MM.1S (cell line): ENCODE results near the gene WDR72.

ENCODE experiments used
- DNase-seq: peaks from one replicate; pipeline ENCODE4 v3.0.0-alpha.2; 2015
- H2AFZ ChIP-seq: fragments of 300-600 bp; sonication (generic); 2 replicates; pipeline ENCODE4 v1.6.0; 2016; ENCODE audit warnings: antibody characterized with exemption, low read length
- H3F3A ChIP-seq: fragments of 300-600 bp; sonication (generic); 2 replicates; pipeline ENCODE4 v1.6.1; 2016; ENCODE audit warnings: mild to moderate bottlenecking, antibody characterized with exemption, low read length, moderate library complexity, mixed read lengths; ENCODE audit not compliant: insufficient read depth
- H3K27ac ChIP-seq: fragments of 300-600 bp; sonication (generic); 2 replicates; pipeline ENCODE4 v1.5.1; 2016; ENCODE audit warnings: mild to moderate bottlenecking, low read length
- H3K27me3 ChIP-seq: fragments of 300-600 bp; sonication (generic); replicated peaks from 2 replicates; pipeline ENCODE4 v1.6.0; 2016; ENCODE audit warnings: low read length; ENCODE audit not compliant: insufficient read depth
- H3K36me3 ChIP-seq: fragments of 300-600 bp; sonication (generic); replicated peaks from 2 replicates; pipeline ENCODE4 v1.6.1; 2016; ENCODE audit warnings: mild to moderate bottlenecking, low read length, mixed read lengths; ENCODE audit not compliant: insufficient read depth
- H3K4me1 ChIP-seq: fragments of 300-600 bp; sonication (generic); 2 replicates; pipeline ENCODE4 v1.6.1; 2016; ENCODE audit warnings: low read length, mixed read lengths
- H3K4me2 ChIP-seq: fragments of 300-600 bp; sonication (generic); 2 replicates; pipeline ENCODE4 v1.6.0; 2016; ENCODE audit warnings: low read depth, low read length
- H3K4me3 ChIP-seq: fragments of 300-600 bp; sonication (generic); 2 replicates; pipeline ENCODE4 v1.5.1; 2016; ENCODE audit warnings: low read length, mixed read lengths
- H3K79me2 ChIP-seq: fragments of 300-600 bp; sonication (generic); 2 replicates; pipeline ENCODE4 v1.6.1; 2016; ENCODE audit warnings: mixed run types, low read length, mixed read lengths
- H3K9ac ChIP-seq: fragments of 300-600 bp; sonication (generic); 2 replicates; pipeline ENCODE4 v1.6.1; 2016; ENCODE audit warnings: low read length, mixed read lengths
- H3K9me2 ChIP-seq: fragments of 300-600 bp; sonication (generic); replicated peaks from 2 replicates; pipeline ENCODE4 v1.6.1; 2016; ENCODE audit warnings: mild to moderate bottlenecking, low read length, mixed read lengths; ENCODE audit not compliant: insufficient read depth
- H3K9me3 ChIP-seq: fragments of 300-600 bp; sonication (generic); replicated peaks from 2 replicates; pipeline ENCODE4 v1.6.1; 2016; ENCODE audit warnings: mild to moderate bottlenecking, low read length, mixed read lengths; ENCODE audit not compliant: insufficient read depth
- H4K20me1 ChIP-seq: fragments of 300-600 bp; sonication (generic); 2 replicates; pipeline ENCODE4 v1.6.1; 2016; ENCODE audit warnings: mild to moderate bottlenecking, low read length, moderate library complexity, mixed read lengths; ENCODE audit not compliant: insufficient read depth
- CTCF ChIP-seq: fragments of 300-600 bp; sonication (generic); IDR thresholded peaks from 2 replicates; pipeline ENCODE4 v1.5.1; 2016; ENCODE audit warnings: antibody characterized with exemption, low read length, mixed read lengths
- EZH2 ChIP-seq: fragments of 300-600 bp; sonication (generic); optimal IDR thresholded peaks from 2 replicates; pipeline ENCODE3; 2017; ENCODE audit warnings: low read depth, mild to moderate bottlenecking, antibody characterized with exemption, low read length, mixed read lengths
- EZH2phosphoT487 ChIP-seq: fragments of 300-600 bp; sonication (generic); IDR thresholded peaks from 2 replicates; pipeline ENCODE4 v1.6.1; 2018; ENCODE audit warnings: antibody characterized with exemption, low read length

WDR72 gene

GRCh38 chr15:53747501-53748068 lies 11.9 kb downstream of the WDR72 start:
- Histone ChIP-seq H3K9me3 (no peaks in the 10 kb centered on the region), H2AFZ (no peak overlapping the region), H3F3A (no peaks in the 10 kb centered on the region), H3K79me2 (no peaks in the 10 kb centered on the region), H3K9me2 (no peaks in the 10 kb centered on the region), H3K4me1 (no peaks in the 10 kb centered on the region), H3K4me3 (no peak overlapping the region), H3K36me3 (no peaks in the 10 kb centered on the region), H3K9ac (no peak overlapping the region), H3K27me3 (no peaks in the 10 kb centered on the region), H4K20me1 (no peaks in the 10 kb centered on the region), H3K4me2 (no peak overlapping the region), H3K27ac (no peak overlapping the region)
- TF ChIP-seq CTCF: no peak
- TF ChIP-seq EZH2phosphoT487: no peak
- TF ChIP-seq EZH2: no peak
- DNase-seq: no peak

- Histone ChIP-seq H3K4me1 (no peaks in the 10 kb centered on the region), H3K27ac (no peak overlapping the region), H3K4me2 (no peak overlapping the region), H3K27me3 (no peaks in the 10 kb centered on the region), H3K9me2 (no peaks in the 10 kb centered on the region), H3K4me3 (no peak overlapping the region), H3F3A (no peaks in the 10 kb centered on the region), H3K9me3 (no peaks in the 10 kb centered on the region), H2AFZ (no peak overlapping the region), H3K9ac (no peak overlapping the region), H3K36me3 (no peaks in the 10 kb centered on the region), H4K20me1 (no peaks in the 10 kb centered on the region), H3K79me2 (no peaks in the 10 kb centered on the region)
- TF ChIP-seq CTCF: no peak
- DNase-seq: no peak
Measured at GRCh38 chr15:53746101-53746500, 13.4 kb downstream of the WDR72 start.

- H3K79me2 ChIP-seq: no peaks in the 10 kb centered on the region
- H3K4me3 ChIP-seq: no peak overlapping the region
- no peaks in the 10 kb centered on the region for H3K4me1 ChIP-seq
- H3K27ac ChIP-seq: no peak overlapping the region
- no peaks in the 10 kb centered on the region for H3K36me3 ChIP-seq
- no peak overlapping the region for H3K9ac ChIP-seq
- H3F3A ChIP-seq: no peaks in the 10 kb centered on the region
- no peak overlapping the region for H2AFZ ChIP-seq
- H3K9me2 ChIP-seq: no peaks in the 10 kb centered on the region
- no peak overlapping the region for H3K4me2 ChIP-seq
- no peaks in the 10 kb centered on the region for H3K9me3 ChIP-seq
- DNase-seq: no peak
- TF ChIP-seq CTCF (no peak), EZH2 (no peak), EZH2phosphoT487 (no peak)
- no peaks in the 10 kb centered on the region for H4K20me1 ChIP-seq
- H3K27me3 ChIP-seq: no peaks in the 10 kb centered on the region
Measured at GRCh38 chr15:53739651-53740050, 19.8 kb downstream of the WDR72 start.
